HG02870 (cell line): Measurements from ENCODE around the gene EVL.

Experiments used
- ATAC-seq: cut with Tn5 transposase; IDR thresholded peaks from one replicate; pipeline ENCODE4 v1.9.1; 2021; ENCODE audit warnings: mild to moderate bottlenecking, moderate library complexity; ENCODE audit not compliant: unreplicated experiment

EVL gene

DNA sequence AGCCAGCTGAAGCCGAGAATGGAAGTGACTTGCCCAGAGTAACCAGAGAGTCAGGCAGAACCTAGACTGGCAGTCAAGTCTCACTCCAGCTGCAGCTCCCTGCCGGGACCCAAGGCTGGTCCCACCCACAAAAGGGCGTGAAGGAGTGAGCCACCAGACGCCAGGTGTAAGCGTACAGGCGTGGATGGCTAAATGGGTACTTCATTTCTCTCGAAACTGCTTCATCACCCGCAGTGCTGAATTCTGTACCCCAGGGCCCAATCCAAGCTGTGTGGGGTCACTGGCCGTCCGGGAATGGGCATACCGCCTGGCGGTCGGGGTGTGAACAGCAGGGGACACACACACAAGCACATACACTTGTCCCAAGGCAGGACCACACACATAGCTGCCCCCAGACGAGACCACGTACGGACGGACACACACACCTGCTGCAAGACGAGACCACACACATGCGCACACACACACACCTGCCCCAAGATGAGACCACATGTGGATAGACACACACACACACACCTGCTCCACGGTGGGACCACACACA is 59.4 kb downstream of the EVL start:
- no peak for ATAC-seq

DNA sequence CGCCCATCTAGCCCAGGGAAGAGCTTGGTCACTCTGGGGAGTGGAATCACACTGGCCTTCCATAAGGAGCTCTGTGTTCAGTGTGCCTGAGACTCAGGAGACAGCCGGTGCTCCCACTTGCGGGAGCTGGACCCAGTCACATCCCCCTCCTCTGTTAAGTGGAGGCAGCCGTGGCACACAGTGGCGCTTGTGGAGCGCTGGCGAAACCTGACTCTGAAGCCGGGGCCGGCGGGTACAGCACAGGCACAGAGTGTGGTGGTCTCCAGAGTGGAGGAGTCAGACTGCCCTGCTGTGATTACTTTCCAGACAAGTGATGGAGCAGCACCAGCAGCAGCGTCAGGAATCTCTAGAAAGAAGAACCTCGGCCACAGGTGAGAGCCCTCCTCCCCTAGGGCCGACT is 61.2 kb downstream of the EVL start:
- no peak for ATAC-seq

DNA sequence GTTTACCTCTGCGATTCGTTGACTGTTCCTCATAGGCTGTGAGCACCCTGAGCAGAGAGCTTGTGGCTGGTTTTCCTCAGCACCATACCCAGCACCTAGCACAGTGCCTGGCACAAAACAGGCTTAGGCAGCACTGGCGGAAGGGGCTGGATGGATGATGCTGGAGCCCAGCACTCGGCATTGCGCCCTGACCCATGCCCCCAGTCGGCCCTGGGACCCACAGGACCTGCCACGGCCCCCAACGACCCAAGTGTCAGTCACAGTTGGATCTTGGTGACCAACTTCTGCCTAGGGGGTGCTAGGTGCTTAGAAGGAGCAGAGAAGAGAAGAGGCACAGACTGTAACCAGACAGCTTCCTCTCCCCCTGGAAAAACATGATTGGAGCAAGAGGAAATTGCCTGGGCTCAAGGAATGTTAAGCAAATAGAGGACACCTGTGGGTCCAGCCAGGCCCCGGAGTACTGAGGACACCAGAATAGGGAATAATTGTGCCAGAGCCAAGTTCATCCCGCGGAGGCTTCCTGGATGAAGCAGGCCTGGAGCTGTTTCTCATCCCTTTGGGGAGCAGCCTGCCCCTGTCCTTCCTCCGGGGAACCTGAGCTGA is 62.7 kb downstream of the EVL start:
- no peak for ATAC-seq

DNA sequence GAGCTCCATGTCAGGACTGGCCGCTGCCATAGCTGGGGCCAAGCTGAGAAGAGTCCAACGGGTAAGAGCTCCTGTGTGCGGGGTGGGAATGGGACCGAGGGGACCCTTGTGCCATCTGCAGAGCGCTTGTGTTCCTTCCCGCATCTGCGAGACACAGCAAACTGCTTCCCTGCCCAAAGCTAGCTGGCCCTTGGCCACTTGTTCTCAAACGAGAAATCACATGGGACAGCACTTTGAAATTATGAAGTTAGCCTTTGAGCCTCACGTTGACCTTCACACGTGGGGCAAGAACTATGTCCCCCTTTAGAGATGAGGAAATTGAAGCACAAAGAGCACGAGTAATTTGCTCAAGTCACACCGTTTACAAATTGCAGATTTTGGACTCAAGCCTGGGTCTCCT is 63.5 kb downstream of the EVL start:
- no peak for ATAC-seq

DNA sequence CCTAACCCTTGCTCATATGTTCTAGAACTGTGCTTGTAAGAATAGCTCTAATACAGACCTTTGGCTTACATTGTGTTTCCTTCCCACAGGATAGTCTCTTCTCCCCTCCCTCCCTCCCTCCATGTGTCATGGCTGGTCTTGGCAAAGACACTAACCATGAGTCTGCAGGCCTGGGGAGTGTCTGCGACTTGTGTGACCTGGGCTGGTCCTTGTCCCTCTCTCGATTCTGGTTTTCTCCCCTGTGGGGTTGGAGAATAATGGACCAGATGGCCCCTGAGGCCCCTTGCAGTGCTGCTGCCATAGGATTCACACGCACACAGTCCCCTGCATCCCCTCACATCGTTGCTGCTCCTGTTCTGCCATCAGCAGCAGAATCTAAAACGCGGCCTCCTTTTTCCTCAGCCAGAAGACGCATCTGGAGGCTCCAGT is 64.0 kb downstream of the EVL start:
- ATAC-seq, result no peak

DNA sequence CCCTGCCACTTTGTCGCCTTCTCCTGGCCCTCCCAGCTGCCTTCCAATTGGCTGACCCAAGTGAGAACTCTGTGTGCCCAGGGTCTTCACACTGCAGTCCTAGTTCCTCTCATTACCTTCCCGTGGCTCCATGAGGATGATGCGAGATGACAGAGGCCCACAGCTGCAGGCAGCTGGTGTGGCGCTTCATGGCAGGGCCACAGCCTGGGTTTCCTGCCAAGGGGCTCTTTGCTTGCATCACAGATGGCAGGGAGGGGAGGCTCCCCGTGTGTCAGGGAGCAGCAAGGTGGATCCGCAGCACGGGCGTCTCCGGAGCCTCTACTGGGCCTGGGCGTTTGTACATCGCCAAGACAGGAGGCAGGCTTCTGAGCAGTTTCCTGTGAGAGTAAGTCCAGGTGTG is 65.3 kb downstream of the EVL start:
- no peak for ATAC-seq

DNA sequence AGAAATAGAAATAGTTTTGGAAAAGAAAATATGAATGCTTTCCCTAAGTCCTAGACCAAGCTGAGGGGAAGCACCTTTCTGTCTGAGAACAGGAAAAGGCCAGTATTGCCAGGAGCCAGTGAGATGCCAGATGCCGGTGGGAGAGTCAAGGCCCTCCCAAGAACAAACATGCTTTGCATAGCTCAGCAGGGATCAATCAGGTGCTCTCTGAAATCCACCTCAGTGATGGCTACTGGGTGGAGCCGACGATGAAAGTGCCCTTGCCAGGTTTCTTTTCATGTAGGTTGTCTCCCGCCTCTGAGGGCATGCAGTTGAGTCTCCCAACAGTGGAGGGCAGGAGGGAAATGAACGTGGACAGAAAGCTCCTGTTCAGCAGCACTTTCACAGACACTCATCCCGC is 66.0 kb downstream of the EVL start:
- ATAC-seq, result no peak

DNA sequence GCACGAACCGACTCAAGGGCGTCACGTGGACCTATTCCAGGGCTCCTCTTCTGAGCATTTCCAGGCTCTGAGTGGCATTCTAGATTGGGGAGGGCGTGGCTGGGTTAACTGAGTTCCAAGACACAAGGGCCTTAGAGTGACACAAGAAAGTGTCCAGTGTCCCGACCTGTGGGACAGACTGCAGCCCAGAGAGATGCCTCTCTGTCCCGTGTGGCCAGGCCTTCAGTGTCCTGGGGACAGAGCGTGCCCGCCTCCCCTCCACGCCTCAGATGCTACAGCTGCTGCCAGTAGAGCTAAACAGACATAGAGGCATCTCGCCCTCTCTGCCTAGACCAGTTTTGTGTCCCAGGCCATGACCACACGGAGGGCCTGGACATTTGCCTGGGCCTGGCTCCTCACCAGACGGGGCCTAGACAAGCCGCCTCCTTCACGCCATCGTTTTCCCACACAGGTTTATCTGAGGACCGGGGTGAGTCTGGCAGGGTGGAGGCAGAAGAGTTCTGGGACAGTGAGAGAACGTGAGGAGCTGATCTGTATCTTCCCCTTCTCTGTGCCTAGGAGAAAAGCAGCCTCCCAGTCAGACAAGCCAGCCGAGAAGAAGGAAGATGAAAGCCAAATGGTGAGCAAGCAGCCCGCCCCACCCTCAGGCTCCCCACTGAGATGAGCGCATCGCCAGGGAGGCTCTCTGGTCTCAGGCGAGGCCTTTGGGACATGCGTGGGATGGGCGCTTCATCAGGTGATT is 67.1 kb downstream of the EVL start:
- ATAC-seq, result no peak

DNA sequence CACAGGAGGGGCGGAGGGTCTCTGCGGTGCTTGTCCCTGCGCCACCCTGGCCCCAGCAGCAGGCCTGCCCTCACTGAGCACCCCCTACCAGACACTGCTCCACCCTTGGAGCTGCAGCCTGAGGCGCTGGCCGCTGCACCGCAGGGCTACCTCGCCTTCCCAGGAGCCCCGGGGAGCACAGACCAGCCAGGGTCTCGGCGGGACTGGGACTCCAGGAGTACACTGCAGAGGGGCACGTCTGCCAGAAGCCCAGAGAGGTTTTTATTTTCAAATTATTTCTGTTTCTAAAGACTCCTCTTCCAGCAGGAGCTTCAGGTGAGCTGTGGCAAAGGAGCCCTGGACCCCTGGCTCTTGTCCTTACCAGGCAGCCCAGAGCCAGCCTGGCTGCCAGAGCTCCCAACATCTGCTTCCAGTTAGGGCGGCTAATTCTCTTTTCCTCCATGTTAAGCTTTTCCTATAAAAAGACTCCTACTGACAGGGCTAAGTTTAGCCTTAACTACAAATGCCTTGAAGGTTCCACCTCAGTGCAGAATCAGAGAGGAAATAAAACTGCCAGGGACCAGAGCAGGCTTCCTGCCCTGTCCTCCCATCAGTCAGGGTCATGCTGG is 67.8 kb downstream of the EVL start:
- no peak for ATAC-seq

DNA sequence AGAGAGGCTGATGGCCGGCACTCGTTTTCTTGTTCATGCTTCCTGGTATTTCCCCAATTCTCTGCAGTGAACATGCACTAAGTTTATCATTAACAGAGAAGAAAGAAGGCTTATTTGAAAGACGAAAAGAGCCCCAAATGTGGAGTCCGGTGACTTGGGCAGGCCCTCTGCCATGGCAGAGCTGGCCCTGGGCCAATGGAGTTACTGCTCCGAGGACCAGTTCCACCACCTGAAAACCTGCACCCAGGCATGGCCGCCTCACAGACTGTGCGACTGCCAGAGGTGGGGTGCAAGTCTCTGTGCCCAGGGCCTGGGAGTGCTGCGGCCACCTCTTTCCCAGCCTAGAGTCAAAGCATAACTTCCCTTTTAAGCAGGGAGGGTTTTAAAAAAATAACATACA is 69.4 kb downstream of the EVL start:
- ATAC-seq, result no peak

DNA sequence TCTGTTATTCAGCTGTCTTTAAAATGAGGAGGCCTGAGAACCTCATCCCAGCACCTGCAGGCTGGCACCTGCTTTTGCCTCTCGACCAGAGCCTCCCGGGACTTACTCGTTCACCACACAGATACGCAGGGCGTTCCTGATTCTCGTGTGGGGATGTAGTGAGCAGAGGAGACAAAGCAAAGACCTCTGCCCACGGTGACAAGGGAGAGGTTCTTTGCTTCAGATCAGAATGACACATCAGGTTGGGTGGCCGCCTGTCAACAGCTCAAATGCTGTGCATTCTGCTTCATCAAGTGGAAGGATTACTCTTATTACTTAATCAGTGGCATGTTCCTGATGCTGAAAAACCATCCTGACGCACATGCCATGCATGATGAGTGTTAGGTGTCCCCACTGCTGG is 69.9 kb downstream of the EVL start:
- ATAC-seq, result no peak

DNA sequence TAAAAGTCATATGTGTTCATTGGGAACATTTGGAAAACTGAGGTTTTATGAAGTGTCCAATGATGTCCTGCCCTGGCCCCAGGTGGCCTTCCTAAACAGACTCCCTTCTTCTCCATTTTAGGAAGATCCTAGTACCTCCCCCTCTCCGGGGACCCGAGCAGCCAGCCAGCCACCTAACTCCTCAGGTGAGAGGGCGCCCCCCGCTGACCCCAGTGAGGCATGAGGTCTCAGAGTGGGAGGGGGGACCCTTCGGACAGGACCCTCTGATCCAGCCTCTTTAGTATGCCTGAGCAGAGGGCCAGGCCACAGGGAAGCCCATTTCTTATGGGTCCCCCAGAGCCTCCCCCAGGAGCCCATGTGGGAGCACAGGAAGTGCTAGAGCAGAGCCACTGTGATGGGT is 70.6 kb downstream of the EVL start:
- no peak for ATAC-seq

DNA sequence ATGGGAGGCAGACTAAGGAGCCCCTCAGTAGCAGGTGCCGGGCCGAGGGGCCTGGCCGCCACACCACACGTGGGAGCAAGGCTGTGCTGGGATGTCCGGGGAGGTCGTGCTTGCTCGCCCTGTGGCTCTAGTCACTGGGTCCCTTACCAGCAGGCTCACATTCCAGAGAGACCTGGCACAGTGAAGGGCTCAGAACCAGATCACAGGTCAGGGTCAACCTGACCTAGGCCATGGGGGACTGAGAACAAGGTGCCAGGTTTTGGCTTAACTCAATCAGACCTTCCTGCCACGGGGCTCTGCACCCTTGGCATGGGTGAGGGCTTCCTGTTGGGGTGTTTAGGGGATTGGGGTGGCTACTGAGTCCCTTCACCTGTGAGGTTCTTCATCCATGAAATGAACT is 72.0 kb downstream of the EVL start:
- no peak for ATAC-seq

DNA sequence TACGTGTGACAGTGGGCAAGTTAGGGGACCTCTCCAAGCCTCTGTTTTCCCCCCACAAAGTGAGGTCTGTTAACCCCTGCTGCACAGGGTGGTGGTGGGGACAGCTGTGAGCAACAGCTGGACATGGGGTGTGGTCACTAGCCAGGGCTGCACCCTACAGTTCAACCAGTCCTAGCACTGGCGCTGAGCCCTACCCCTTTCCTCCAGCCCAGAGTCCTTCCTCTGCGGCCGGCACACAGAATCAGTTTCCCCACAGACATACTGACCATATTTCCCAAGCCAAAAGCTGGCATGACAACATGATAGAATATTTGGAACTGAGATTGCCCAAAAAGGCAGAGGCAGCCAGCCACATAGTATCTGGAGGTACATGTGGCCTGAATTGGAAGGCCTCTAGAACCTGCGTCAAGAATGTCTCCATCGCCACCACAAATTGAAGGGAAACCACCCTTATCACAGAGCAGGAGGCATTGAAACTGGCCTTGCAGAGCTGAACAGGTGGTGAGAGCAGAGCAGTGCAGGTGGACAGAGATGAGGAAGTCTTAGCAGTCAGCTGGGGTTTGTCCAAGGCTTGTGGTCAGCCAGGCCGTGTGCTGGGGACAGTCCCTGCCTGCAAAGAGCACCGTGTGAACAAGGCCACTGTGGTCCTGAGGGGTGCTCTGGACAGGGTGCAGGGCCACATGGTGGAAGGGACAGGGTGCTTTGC is 73.0 kb downstream of the EVL start:
- ATAC-seq, result peak; percentile 72

DNA sequence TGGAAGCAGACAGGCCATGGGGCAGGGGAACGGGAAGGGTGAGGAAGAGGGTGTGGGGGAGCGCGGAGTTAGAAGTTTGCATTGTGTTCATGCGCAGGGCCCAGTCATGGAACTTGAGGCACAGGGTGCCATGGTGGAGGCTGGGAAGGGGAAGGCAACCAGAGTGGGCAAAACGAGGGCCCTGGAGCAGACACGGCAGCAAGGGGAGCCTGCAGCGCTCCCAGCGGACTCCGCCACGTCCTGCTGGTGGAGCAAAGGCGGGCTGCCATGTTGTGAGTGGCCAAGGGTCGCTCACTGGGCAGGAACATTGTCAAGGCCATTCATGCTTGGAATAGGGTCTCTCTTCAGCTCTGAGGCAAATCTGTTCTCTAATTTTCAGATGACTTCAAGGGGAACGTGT is 73.7 kb downstream of the EVL start:
- no peak for ATAC-seq

DNA sequence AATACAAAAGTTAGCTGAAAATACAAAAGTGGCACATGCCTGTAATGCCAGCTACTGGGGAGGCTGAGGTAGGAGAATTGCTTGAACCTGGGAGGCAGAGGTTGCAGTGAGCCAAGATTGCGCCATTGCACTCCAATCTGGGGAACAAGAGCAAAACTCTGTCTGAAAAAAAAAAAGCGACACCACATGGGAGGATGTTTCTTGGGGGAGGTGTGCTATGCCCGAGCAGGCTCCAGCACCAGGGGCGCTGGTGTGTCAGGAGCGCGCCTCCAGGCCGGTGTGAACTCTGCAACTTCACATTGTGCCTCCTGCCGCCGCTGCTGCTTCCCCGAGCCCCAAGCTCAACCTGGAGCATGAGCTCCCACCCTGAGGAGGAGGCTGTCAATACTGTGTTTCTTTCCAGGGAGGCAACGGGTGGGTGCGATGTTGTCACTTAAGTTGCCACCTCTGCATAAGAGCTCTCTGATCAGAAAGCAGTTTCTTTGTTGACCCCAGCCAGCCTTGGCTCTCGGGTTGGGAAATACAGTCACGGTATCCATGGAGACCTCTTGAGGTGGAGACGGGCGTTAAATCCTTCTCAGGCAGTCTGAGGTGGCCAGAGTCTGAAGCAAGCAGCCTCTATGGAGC is 75.3 kb downstream of the EVL start:
- ATAC-seq, result no peak

DNA sequence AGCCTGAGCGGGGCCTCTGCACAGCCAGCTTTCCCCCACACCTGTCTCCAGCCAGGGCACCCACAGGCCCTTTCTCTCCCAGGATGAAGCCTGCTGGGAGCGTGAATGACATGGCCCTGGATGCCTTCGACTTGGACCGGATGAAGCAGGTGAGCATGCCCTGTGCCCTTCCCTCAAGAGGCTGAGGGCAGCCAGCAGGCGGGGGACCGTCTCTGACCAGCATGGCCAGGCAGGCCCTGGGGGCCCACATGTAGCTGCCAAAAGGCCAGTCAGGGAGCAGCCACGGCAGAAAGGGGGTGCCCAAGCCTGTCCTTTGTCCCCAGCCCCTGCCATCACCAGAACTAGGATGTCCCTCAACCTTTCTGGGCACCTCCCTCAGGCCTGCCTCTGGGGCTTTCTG is 75.9 kb downstream of the EVL start:
- no peak for ATAC-seq

DNA sequence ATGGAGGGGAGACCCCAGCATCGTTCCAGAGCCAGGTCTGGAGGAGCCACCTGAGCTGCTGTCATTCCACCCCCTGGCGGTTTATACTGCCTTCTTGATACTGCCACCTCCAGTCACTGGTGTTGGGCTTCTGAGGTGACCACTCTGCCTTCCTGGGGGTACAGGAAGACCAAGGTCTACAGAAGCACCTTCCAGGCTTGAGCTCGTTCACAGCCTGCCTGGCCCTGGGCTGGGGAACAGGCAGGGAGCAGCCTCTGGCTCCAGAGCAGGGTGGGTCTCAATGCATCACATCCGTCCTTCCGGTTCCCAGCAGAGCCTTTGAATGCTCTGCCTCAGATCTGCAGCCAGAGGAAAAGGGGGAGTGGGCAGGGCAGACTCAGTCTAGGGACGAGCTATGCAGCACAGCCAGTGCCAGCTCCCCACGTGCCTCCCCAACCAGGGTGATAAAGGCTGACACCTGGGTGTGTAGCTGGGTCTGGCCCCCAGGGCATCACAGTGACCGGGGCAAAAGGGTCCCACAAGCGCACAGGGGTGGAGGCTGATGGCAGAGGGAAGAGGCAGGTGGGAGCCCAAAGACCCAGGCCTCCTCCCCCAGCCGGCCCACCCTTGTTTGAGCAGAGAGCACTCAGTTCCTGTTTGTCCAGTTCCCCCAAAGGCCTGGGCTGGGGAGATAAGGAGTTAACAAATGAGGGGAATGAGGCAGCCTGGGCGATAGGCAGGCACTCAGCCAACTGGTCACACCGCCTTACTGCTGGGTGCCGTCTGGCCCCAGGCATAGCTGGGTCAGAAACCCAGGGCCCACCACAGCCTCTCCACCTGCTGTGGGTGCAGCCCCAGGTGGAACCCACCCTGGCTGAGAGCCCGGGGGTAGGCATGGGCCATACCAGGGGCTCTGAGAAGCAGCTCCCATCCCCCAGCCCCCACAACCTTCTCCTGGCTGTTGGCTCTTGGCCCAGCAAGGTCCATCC is 77.1 kb downstream of the EVL start:
- no peak for ATAC-seq

DNA sequence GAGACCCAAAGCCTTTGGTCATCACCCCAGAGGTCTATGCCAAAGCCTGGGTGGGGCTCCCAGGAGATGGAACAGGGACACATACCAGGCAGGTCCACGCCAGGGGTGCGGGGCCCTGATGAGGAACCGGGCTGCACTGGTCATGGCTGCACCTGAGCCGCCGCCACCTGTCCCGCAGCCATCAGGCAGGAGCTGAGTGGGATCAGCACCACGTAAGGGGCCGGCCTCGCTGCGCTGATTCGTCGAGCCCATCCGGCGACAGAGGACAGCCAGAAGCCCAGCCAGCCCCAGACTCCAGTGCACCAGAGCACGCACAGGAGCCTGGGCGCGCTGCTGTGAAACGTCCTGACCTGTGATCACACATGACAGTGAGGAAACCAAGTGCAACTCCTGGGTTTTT is 78.3 kb downstream of the EVL start:
- ATAC-seq, result no peak

DNA sequence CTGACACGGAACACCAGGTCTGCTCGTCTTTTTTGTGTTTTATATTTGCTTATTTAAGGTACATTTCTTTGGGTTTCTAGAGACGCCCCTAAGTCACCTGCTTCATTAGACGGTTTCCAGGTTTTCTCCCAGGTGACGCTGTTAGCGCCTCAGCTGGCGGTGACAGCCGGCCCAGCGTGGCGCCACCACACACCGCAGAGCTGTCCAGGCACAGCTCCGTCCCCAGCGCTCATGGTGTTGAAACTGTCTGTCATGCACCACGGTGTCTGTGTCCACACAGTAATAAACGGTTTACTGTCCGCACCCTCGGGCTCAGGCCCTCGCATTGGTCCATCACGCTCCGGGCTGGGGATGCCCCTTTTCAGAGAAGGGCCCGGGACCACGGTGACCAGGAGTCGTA is 78.7 kb downstream of the EVL start:
- no peak for ATAC-seq
